ENCODE data around the gene MAMLD1.

MAMLD1 gene, protein sequence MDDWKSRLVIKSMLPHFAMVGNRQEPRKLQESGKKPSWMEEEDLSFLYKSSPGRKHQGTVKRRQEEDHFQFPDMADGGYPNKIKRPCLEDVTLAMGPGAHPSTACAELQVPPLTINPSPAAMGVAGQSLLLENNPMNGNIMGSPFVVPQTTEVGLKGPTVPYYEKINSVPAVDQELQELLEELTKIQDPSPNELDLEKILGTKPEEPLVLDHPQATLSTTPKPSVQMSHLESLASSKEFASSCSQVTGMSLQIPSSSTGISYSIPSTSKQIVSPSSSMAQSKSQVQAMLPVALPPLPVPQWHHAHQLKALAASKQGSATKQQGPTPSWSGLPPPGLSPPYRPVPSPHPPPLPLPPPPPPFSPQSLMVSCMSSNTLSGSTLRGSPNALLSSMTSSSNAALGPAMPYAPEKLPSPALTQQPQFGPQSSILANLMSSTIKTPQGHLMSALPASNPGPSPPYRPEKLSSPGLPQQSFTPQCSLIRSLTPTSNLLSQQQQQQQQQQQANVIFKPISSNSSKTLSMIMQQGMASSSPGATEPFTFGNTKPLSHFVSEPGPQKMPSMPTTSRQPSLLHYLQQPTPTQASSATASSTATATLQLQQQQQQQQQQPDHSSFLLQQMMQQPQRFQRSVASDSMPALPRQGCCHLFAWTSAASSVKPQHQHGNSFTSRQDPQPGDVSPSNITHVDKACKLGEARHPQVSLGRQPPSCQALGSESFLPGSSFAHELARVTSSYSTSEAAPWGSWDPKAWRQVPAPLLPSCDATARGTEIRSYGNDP

DNA sequence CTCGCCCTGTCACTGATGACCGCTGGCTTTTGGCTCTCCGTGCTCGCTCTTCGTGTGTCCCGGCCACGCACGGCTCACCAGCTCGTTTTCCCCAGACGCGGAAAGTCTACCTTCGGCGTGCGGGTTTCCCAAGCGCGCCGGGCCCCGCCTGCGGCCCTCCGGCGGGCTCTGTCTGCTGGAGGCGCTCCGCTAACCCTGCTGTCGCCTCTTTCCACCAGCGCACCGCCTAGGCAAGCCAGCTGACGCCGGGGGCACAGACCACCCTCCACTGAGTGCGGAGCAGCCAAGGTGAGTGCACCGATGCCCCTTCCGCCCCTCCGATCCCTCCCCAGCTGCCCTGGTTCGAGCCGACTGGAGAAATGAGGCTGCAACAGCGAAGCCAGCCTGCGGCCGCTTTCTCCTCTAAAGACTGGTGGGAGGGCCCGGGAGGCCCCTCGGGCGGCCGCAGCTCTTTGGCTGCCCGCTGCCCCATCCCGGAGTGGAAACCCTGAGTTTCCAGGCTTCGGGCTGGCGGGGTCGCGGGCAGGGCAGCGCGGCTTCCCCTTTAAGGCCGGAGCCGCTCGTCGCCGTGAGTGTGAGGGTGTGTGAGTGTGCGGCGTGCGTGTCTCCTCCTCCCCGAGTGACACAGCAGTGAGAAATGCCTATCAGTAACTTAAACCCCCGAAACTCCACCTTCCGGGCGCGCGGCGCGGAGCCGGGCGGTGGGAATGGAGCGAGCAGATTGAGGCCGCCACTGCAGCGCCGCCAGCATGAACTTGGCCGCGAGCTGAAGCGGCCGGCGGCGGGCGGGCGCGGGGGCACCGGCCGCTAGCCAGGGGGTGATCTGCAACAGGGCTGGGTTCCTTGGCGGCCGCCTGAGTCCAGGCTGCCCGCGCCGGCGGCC is at the start of gene MAMLD1:
Gene MAMLD1, plus strand, starts transcription at position 719 of the 883 bp plus-strand sequence. CDS start 82,200 bp downstream, outside the sequence.
- no peak for DNase-seq (ENCODE audit: extremely low read depth, insufficient read length)
- TF ChIP-seq, protein P1, sequence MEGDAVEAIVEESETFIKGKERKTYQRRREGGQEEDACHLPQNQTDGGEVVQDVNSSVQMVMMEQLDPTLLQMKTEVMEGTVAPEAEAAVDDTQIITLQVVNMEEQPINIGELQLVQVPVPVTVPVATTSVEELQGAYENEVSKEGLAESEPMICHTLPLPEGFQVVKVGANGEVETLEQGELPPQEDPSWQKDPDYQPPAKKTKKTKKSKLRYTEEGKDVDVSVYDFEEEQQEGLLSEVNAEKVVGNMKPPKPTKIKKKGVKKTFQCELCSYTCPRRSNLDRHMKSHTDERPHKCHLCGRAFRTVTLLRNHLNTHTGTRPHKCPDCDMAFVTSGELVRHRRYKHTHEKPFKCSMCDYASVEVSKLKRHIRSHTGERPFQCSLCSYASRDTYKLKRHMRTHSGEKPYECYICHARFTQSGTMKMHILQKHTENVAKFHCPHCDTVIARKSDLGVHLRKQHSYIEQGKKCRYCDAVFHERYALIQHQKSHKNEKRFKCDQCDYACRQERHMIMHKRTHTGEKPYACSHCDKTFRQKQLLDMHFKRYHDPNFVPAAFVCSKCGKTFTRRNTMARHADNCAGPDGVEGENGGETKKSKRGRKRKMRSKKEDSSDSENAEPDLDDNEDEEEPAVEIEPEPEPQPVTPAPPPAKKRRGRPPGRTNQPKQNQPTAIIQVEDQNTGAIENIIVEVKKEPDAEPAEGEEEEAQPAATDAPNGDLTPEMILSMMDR (IDR thresholded peaks at IDR 0.05; ENCODE audit: insufficient read depth, low read length, poor library complexity, severe bottlenecking): no peak
- Histone ChIP-seq H3K36me3 (ENCODE audit: control insufficient read depth, insufficient read depth, low read length) (no peaks in the 10 kb centered on the region), H3K4me3 (replicated peaks; ENCODE audit: low read depth, low read length) (no peak within 1 kb of the TSS; the same call in none of the 2 replicates), H3K27me3 (replicated peaks; ENCODE audit: control insufficient read depth, insufficient read depth, low read length) (peaks cover 1% of the 10 kb centered on the region; the same call in 1 of the 2 replicates)

DNA sequence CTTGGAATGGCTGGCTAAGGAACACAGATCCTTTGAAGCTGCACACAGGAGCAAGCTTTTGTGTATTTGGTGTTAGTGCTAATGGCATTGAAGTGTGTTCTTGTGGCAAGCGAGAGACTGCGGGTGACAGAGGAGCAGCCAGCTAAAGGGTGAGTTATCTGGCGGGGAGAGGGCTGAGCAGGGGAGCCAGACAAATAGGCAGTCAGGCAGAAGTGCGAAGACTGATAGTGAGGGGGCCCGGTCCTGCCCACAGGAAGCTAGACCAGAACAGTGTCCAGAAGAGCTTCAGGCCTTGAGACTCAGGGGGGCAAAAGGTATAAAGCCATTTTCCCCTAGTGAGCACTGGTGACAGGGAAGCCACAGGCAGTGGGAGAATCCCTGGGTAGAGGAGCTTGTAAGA is 49.6 kb upstream of the MAMLD1 start:
- Histone ChIP-seq H3K36me3 (ENCODE audit: control insufficient read depth, insufficient read depth, low read length) (no peaks in the 10 kb centered on the region), H3K27me3 (replicated peaks; ENCODE audit: control insufficient read depth, insufficient read depth, low read length) (no peaks in the 10 kb centered on the region; the same call in none of the 2 replicates), H3K4me3 (replicated peaks; ENCODE audit: low read depth, low read length) (no peak overlapping the region)
- no peak for DNase-seq (ENCODE audit: extremely low read depth, insufficient read length)
- TF ChIP-seq, protein P1 (IDR thresholded peaks at IDR 0.05; ENCODE audit: insufficient read depth, low read length, poor library complexity, severe bottlenecking): no peak

DNA sequence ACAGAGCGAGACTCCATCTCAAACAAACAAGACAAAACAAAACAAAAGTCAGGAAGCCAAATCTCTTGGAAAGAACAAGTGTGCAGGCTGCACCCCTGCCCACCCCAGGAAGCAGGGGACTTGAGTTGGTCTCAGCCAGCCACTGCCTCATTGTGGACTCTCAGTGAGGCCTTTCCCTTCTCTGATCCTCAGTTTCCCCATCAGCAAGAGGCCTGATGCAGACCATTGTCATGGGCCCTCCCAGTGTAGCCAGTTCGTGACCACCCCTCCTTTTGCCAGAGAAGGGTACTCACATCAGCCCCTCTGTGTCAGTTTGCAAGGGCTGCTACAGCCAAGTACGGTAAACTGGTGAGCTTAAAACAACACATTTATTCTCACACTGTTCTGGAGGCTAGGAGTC is 48.9 kb upstream of the MAMLD1 start:
- Histone ChIP-seq H3K36me3 (ENCODE audit: control insufficient read depth, insufficient read depth, low read length) (no peaks in the 10 kb centered on the region), H3K27me3 (replicated peaks; ENCODE audit: control insufficient read depth, insufficient read depth, low read length) (no peaks in the 10 kb centered on the region; the same call in none of the 2 replicates), H3K4me3 (replicated peaks; ENCODE audit: low read depth, low read length) (no peak overlapping the region)
- no peak for DNase-seq (ENCODE audit: extremely low read depth, insufficient read length)
- TF ChIP-seq, protein P1 (IDR thresholded peaks at IDR 0.05; ENCODE audit: insufficient read depth, low read length, poor library complexity, severe bottlenecking): no peak

DNA sequence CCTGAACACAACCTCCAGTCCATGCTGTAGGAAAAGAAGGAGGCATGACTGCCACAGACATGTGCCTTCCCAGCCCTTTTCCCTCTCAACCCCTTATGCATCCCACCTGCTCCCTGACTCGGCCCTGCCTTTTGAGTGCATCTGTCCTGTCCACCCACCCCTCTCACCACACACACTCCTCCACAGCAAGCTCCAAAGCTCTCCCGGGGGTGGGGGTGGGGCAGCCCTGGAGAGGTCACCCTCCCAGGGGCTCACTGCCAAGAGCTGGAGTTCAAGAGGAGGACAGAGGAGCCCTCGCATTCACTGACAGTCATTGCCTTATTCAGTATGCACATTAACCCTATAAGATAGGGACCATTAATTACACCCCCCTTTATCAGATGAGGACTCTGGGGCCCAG is 46.6 kb upstream of the MAMLD1 start:
- no peaks in the 10 kb centered on the region for H3K36me3 ChIP-seq (ENCODE audit: control insufficient read depth, insufficient read depth, low read length)
- H3K4me3 ChIP-seq (replicated peaks; ENCODE audit: low read depth, low read length): no peak overlapping the region
- TF ChIP-seq, protein P1 (IDR thresholded peaks at IDR 0.05; ENCODE audit: insufficient read depth, low read length, poor library complexity, severe bottlenecking): no peak
- no peaks in the 10 kb centered on the region; the same call in 1 of the 2 replicates for H3K27me3 ChIP-seq (replicated peaks; ENCODE audit: control insufficient read depth, insufficient read depth, low read length)
- no peak for DNase-seq (ENCODE audit: extremely low read depth, insufficient read length)

DNA sequence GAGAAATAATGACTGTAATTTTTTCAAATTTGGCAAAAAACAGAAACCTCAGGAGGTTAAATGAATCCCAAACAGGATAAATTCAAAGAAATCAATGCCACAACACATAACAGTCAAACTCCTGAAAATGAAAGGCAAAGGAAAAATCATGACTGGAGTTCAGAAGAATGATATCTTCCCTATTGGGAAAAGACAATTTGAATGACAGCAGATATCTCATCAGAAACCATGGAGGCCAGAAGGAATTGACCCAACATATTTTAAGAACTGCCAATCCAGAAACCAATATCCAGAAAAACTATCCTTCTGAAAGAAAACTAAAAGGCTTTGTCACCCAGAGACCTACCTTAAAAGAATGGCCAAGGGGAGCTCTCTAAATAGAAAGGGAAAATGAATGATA is 40.1 kb upstream of the MAMLD1 start:
- H3K4me3 ChIP-seq (replicated peaks; ENCODE audit: low read depth, low read length): no peak overlapping the region
- H3K27me3 ChIP-seq (replicated peaks; ENCODE audit: control insufficient read depth, insufficient read depth, low read length): no peaks in the 10 kb centered on the region; the same call in 1 of the 2 replicates
- no peak for DNase-seq (ENCODE audit: extremely low read depth, insufficient read length)
- H3K36me3 ChIP-seq (ENCODE audit: control insufficient read depth, insufficient read depth, low read length): no peaks in the 10 kb centered on the region
- TF ChIP-seq, protein P1 (IDR thresholded peaks at IDR 0.05; ENCODE audit: insufficient read depth, low read length, poor library complexity, severe bottlenecking): no peak
